ENCODE results near the gene CHST2. TPM values are rescaled to one million over a fixed set of nuclear protein-coding genes. Genes with fewer than 3 reads are reported as not detected.

CHST2 gene
- total RNA-seq, 1 experiment from 2014 or later, result 0.26 TPM

- ATAC-seq (no peak), DNase-seq (ENCODE audit: low read depth, low spot score) (no peak)
- H3K36me3 ChIP-seq (ENCODE audit: control insufficient read depth, insufficient read depth, low read length), result no peaks in the 10 kb centered on the region
- intact Hi-C loops (cut with micrococcal nuclease; ENCODE audit: unreplicated experiment) (no loop called here), in situ Hi-C loops (cut with HindIII; ENCODE audit: low pct_unique_long_range_greater_than_20kb, low sequenced_read_pairs) (no loop called here)
- peaks cover 11% of the 10 kb centered on the region; the same call in 1 of the 2 replicates for H3K27me3 ChIP-seq (ENCODE audit: control insufficient read depth, insufficient read depth, low read length)
- no peak overlapping the region for H3K27ac ChIP-seq (ENCODE audit: low read length)
- no peaks in the 10 kb centered on the region for H3K4me1 ChIP-seq (ENCODE audit: control insufficient read depth, insufficient read depth, low read length)
- CTCF ChIA-PET, result no interaction called here
- no peaks in the 10 kb centered on the region for H3K9me3 ChIP-seq (ENCODE audit: control insufficient read depth, insufficient read depth, low read depth, low read length)
- BruUV-seq (replicated peaks), result no TSS peak
- POLR2A ChIA-PET, result no interaction called here
- TF ChIP-seq CTCF (IDR thresholded peaks at IDR 0.05) (no peak), TCF7L2 (IDR thresholded peaks at IDR 0.05; ENCODE audit: low read depth, low read length) (no peak), REST (IDR thresholded peaks at IDR 0.05; ENCODE audit: insufficient read depth in 1 of 2, low read depth in 2 of 2, low read length in 1 of 2) (no peak), POLR2AphosphoS5 (IDR thresholded peaks at IDR 0.05; ENCODE audit: low read depth, low read length) (no peak), SIN3A (IDR thresholded peaks at IDR 0.05; ENCODE audit: borderline replicate concordance, insufficient read depth, low read depth, low read length) (no peak)
- H3K4me3 ChIP-seq (ENCODE audit: low read depth in 2 of 2, low read length in 2 of 2), result no peak overlapping the region
These were observed 31.6 kb downstream of the CHST2 start for GRCh38 chr3:143151004-143151731.

GRCh38 chr3:143152043-143152442, 32.5 kb downstream of the CHST2 start:
- no peaks in the 10 kb centered on the region for H3K9me3 ChIP-seq (ENCODE audit: control insufficient read depth, insufficient read depth, low read depth, low read length)
- no peaks in the 10 kb centered on the region for H3K36me3 ChIP-seq (ENCODE audit: control insufficient read depth, insufficient read depth, low read length)
- H3K27me3 ChIP-seq (ENCODE audit: control insufficient read depth, insufficient read depth, low read length), result peaks cover 7% of the 10 kb centered on the region; the same call in 1 of the 2 replicates
- no peak overlapping the region for H3K27ac ChIP-seq (ENCODE audit: low read length)
- POLR2A ChIA-PET, result no interaction called here
- intact Hi-C loops (cut with micrococcal nuclease; ENCODE audit: unreplicated experiment) (no loop called here), in situ Hi-C loops (cut with HindIII; ENCODE audit: low pct_unique_long_range_greater_than_20kb, low sequenced_read_pairs) (no loop called here)
- CTCF ChIA-PET, result no interaction called here
- ATAC-seq, result no peak
- H3K4me3 ChIP-seq (ENCODE audit: low read depth in 2 of 2, low read length in 2 of 2), result no peak overlapping the region
- TF ChIP-seq REST (IDR thresholded peaks at IDR 0.05; ENCODE audit: insufficient read depth in 1 of 2, low read depth in 2 of 2, low read length in 1 of 2) (no peak), POLR2AphosphoS5 (IDR thresholded peaks at IDR 0.05; ENCODE audit: low read depth, low read length) (no peak), TCF7L2 (IDR thresholded peaks at IDR 0.05; ENCODE audit: low read depth, low read length) (no peak), SIN3A (IDR thresholded peaks at IDR 0.05; ENCODE audit: borderline replicate concordance, insufficient read depth, low read depth, low read length) (no peak), CTCF (IDR thresholded peaks at IDR 0.05) (no peak)
- no TSS peak for BruUV-seq (replicated peaks)
- no peak for DNase-seq (ENCODE audit: low read depth, low spot score)
- no peaks in the 10 kb centered on the region for H3K4me1 ChIP-seq (ENCODE audit: control insufficient read depth, insufficient read depth, low read length)
